ENCODE measurements around the gene RPRM.

The RPRM gene

GRCh38 chr2:153499439-153499838 is 20.9 kb upstream of the RPRM start:
- ChIA-PET CTCF (no interaction called here), POLR2A (no interaction called here)
- H3K4me3 ChIP-seq (ENCODE audit: low read depth, low read length): no peak overlapping the region
- TF ChIP-seq CTCF (IDR thresholded peaks at IDR 0.05; ENCODE audit: insufficient read depth, low read length, missing control alignments): no peak
- DNase-seq (ENCODE audit: low read depth, low spot score): no peak

GRCh38 chr2:153497938-153498629 is 19.5 kb upstream of the RPRM start:
- no peak for DNase-seq (ENCODE audit: low read depth, low spot score)
- no peak overlapping the region for H3K4me3 ChIP-seq (ENCODE audit: low read depth, low read length)
- CTCF ChIA-PET: no interaction called here
- TF ChIP-seq CTCF (IDR thresholded peaks at IDR 0.05; ENCODE audit: insufficient read depth, low read length, missing control alignments): no peak
- POLR2A ChIA-PET: no interaction called here

GRCh38 chr2:153495725-153496124 is 17.2 kb upstream of the RPRM start:
- no peak for DNase-seq (ENCODE audit: low read depth, low spot score)
- no peak overlapping the region for H3K4me3 ChIP-seq (ENCODE audit: low read depth, low read length)
- no peak for TF ChIP-seq CTCF (IDR thresholded peaks at IDR 0.05; ENCODE audit: insufficient read depth, low read length, missing control alignments)
- ChIA-PET CTCF (interaction anchor here (0.8 to 1.1 kb wide), 2 partner anchors 17 to 25 kb away, joined by 3 read pairs; partner anchors contain the start of gene RPRM), POLR2A (no interaction called here)

- no peak for DNase-seq (ENCODE audit: low read depth, low spot score)
- CTCF ChIA-PET: interaction anchor here (1.1 kb wide), 1 partner anchor 9 kb away, joined by 4 read pairs; no protein-coding TSS in a partner anchor
- no peak for TF ChIP-seq CTCF (IDR thresholded peaks at IDR 0.05; ENCODE audit: insufficient read depth, low read length, missing control alignments)
- H3K4me3 ChIP-seq (ENCODE audit: low read depth, low read length): no peak overlapping the region
- POLR2A ChIA-PET: no interaction called here
These were observed 9.5 kb upstream of the RPRM start for GRCh38 chr2:153488072-153488471.

- H3K4me3 ChIP-seq (ENCODE audit: low read depth, low read length): no peak overlapping the region
- ChIA-PET POLR2A (no interaction called here), CTCF (interaction anchor here (1.1 kb wide), 1 partner anchor 8 kb away, joined by 4 read pairs; no protein-coding TSS in a partner anchor)
- no peak for DNase-seq (ENCODE audit: low read depth, low spot score)
- TF ChIP-seq CTCF (IDR thresholded peaks at IDR 0.05; ENCODE audit: insufficient read depth, low read length, missing control alignments): no peak
These were observed 8.9 kb upstream of the RPRM start for GRCh38 chr2:153487448-153487847.

- ChIA-PET CTCF (interaction anchor here (0.9 to 2.6 kb wide), 13 partner anchors 8 to 1443 kb away, joined by 3 to 25 read pairs (median 4); no protein-coding TSS in a partner anchor), POLR2A (no interaction called here)
- DNase-seq (ENCODE audit: low read depth, low spot score): no peak
- no peak for TF ChIP-seq CTCF (IDR thresholded peaks at IDR 0.05; ENCODE audit: insufficient read depth, low read length, missing control alignments)
- no peak overlapping the region for H3K4me3 ChIP-seq (ENCODE audit: low read depth, low read length)
These were observed 1.0 kb upstream of the RPRM start for GRCh38 chr2:153479573-153479972.
